Lower leg skin (tissue), 4 donors: ENCODE data around the gene BDH1. TPM values are rescaled to one million over a fixed set of nuclear protein-coding genes. Genes with fewer than 3 reads are reported as not detected.
A peak's percentile ranks its signal among the peaks of the same experiment; 100 is the strongest.
"Not testable (repeated sequence)": the region's sequence is repeated elsewhere in the genome, so short reads cannot be mapped to it uniquely, and the experiment has no call there.

Experiments
- DNase-seq, 2 donors: peaks; one replicate each; pipeline ENCODE4 v3.0.0-alpha.2; 2019; ENCODE audit warnings: low spot score in 2 of 2
- H3K4me3 ChIP-seq: fragments of 200-600 bp; sonication (generic); 2 replicates; pipeline ENCODE4 v1.5.1; 2017; ENCODE audit warnings: mild to moderate bottlenecking, low read depth; ENCODE audit not compliant: poor library complexity, severe bottlenecking
- CTCF ChIP-seq, 3 donors: fragments of 450-650 bp; IDR thresholded peaks; one replicate each; pipeline ENCODE4 v1.5.1; 2016; ENCODE audit warnings: antibody characterized with exemption in 3 of 3, mild to moderate bottlenecking in 3 of 3, moderate library complexity in 2 of 3
- POLR2A ChIP-seq, 2 donors: fragments of 450-650 bp; IDR thresholded peaks; one replicate each; pipeline ENCODE4 v1.6.1; 2016 to 2017; ENCODE audit warnings: antibody characterized with exemption in 2 of 2, mild to moderate bottlenecking in 1 of 2, moderate library complexity in 1 of 2
- WGBS, 2 donors: methylation state at CpG; one replicate each; pipeline ENCODE4 v1.1.5; 2018; 5-methylcytosine and 5-hydroxymethylcytosine counted together
- intact Hi-C: fragments of 100-400 bp; cut with DNase I; formaldehyde crosslinking; loops from one replicate; pipeline ENCODE4 v1.15.0; 2023; ENCODE audit warnings: low total_unique reads
- total RNA-seq, 4 donors: library from RNA; depleted of rRNA; stranded (reverse); fragments of >200 nt; gene quantifications; one replicate each; pipeline ENCODE4 v1.1.0, GENCODE V29; 2016

BDH1 gene
- total RNA-seq, 4 donors from 2014 or later: 56.3 to 86.1 (median 59.7) TPM

DNA sequence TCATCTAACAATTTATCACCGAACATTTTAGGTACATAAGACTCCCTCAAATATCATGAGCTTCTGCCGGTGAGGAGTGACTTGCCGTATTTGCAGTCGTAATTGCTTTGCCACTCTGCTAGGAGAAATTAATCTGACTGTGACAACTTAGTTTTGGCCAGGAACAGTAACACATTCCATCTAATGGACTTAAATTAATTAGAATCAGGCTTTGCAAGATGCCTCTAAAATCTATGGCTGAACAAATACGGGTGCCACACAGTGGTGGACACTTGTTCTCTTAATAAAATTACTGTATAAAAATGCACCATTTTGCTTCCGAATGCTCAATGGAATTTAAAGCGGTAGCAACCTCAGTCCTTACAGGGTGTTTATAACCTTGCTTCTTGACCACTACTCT, 27.6 kb upstream of the BDH1 start:
- TF ChIP-seq POLR2A (IDR thresholded peaks at IDR 0.05) (no peak), CTCF (IDR thresholded peaks at IDR 0.05) (no peak)
- no peak overlapping the region for H3K4me3 ChIP-seq
- intact Hi-C loops: no loop called here
- DNase-seq: peak in 1 of 2 donors; percentile 14
- 78 to 86% methylated on average over 7 of the region's 7 CpGs for WGBS, 2 donors

DNA sequence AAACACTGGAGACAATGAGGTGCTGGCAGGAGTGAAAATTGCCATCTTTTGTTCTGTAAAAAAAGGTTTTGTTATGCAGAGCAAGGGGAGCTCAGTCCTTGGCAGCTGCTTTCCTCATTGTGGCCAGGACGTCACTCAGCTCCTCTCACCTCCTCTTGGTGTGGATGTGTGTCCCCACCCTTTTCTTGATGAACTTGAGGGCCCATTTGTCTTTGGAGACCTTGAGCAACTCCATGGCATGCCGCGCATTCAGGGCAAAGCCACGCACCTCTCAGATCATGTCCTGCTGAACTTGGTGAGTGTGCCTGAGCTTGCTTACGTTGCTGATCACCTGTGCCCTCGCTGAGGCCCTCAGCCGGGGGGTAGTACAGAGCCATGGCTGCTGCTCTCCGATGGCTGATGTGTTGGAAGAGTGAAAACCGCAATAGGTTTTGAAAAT, 24.5 kb upstream of the BDH1 start:
- 65 to 79% methylated on average over 9 of the region's 9 CpGs for WGBS, 2 donors
- intact Hi-C loops: no loop called here

GRCh38 chr3:197578376-197578775, 22.6 kb upstream of the BDH1 start:
- peak in 1 of 2 donors; percentile 36 for DNase-seq
- TF ChIP-seq CTCF (IDR thresholded peaks at IDR 0.05): no peak
- no peak for TF ChIP-seq POLR2A (IDR thresholded peaks at IDR 0.05)
- 87 to 88% methylated on average over 6 of the region's 6 CpGs for WGBS, 2 donors
- intact Hi-C loops: no loop called here
- no peak overlapping the region for H3K4me3 ChIP-seq

More for the DNA sequence above, 24.5 kb upstream of the BDH1 start:
- no peak for TF ChIP-seq CTCF (IDR thresholded peaks at IDR 0.05)
- no peak for TF ChIP-seq POLR2A (IDR thresholded peaks at IDR 0.05)
- no peak overlapping the region for H3K4me3 ChIP-seq
- DNase-seq: peak in 1 of 2 donors; percentile 37

GRCh38 chr3:197577366-197578074, 21.8 kb upstream of the BDH1 start:
- H3K4me3 ChIP-seq: no peak overlapping the region
- WGBS, 2 donors: 91 to 92% methylated on average over 13 of the region's 13 CpGs
- intact Hi-C loops: no loop called here
- peak in 1 of 2 donors; percentile 57 for DNase-seq
- TF ChIP-seq CTCF (IDR thresholded peaks at IDR 0.05) (no peak), POLR2A (IDR thresholded peaks at IDR 0.05) (no peak)

GRCh38 chr3:197576838-197577237, 21.1 kb upstream of the BDH1 start:
- 88 to 89% methylated on average over 8 of the region's 8 CpGs for WGBS, 2 donors
- H3K4me3 ChIP-seq: no peak overlapping the region
- no peak for DNase-seq
- TF ChIP-seq POLR2A (IDR thresholded peaks at IDR 0.05): no peak
- TF ChIP-seq CTCF (IDR thresholded peaks at IDR 0.05): no peak
- intact Hi-C loops: no loop called here

DNA sequence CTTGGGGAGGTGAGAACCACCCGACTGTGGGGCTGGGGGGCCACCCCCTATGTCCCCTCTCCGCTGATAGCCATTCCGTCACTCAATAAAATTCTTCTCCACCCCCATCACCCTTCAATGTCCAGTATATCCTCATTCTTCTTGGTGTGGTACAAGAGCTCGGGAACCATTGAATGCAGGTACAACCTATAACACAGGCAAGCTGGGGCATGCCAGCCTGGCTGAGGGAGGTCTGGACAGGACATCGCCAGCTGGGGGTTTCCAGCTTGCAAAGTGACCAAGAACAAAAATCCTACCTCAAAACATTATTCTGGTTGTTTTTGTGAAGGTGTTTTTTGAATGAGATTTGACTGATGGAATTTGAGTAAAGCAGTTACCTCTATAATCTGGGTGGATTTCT, 19.6 kb upstream of the BDH1 start:
- 85 to 87% methylated on average over 5 of the region's 5 CpGs for WGBS, 2 donors
- no peak overlapping the region for H3K4me3 ChIP-seq
- intact Hi-C loops: no loop called here
- DNase-seq: no peak
- TF ChIP-seq CTCF (IDR thresholded peaks at IDR 0.05): no peak
- TF ChIP-seq POLR2A (IDR thresholded peaks at IDR 0.05): no peak

- DNase-seq, intact Hi-C loops, H3K4me3 ChIP-seq: not testable (repeated sequence)
- WGBS, 2 donors: 29 to 38% methylated on average over 4 of the region's 4 CpGs
Observed at GRCh38 chr3:197574396-197574991, 18.7 kb upstream of the BDH1 start.
